Smooth muscle cell (in vitro differentiated cells): ENCODE results near the gene SYT6. TPM values are rescaled to one million over a fixed set of nuclear protein-coding genes. Genes with fewer than 3 reads are reported as not detected.

Experiments
- DNase-seq: peaks from one replicate; lab custom pipeline; 2025; ENCODE audit not compliant: unreplicated experiment; lab: John Stamatoyannopoulos, UW
- H2AFZ ChIP-seq: fragments of 200-600 bp; sonication (generic); 2 replicates; pipeline ENCODE4 v1.6.0; 2016; ENCODE audit warnings: antibody characterized with exemption, low read depth, mild to moderate bottlenecking
- H3F3A ChIP-seq: fragments of 200-600 bp; sonication (generic); 2 replicates; pipeline ENCODE4 v1.6.0; 2017; ENCODE audit warnings: antibody characterized with exemption, low read depth
- H3K27ac ChIP-seq: fragments of 200-600 bp; sonication (generic); 2 replicates; pipeline ENCODE4 v1.5.1; 2016; ENCODE audit warnings: low read depth, mild to moderate bottlenecking
- H3K27me3 ChIP-seq: fragments of 200-600 bp; sonication (generic); 2 replicates; pipeline ENCODE4 v1.6.1; 2016; ENCODE audit warnings: low read depth, mild to moderate bottlenecking
- H3K36me3 ChIP-seq: fragments of 200-600 bp; sonication (generic); 2 replicates; pipeline ENCODE4 v1.5.1; 2016; ENCODE audit warnings: low read depth
- H3K4me1 ChIP-seq: fragments of 200-600 bp; sonication (generic); 2 replicates; pipeline ENCODE4 v1.5.1; 2016; ENCODE audit warnings: low read depth
- H3K4me2 ChIP-seq: fragments of 200-600 bp; sonication (generic); 2 replicates; pipeline ENCODE4 v1.6.0; 2016; ENCODE audit warnings: mild to moderate bottlenecking
- H3K4me3 ChIP-seq: fragments of 200-600 bp; sonication (generic); 2 replicates; pipeline ENCODE4 v1.5.1; 2016; ENCODE audit warnings: mild to moderate bottlenecking
- H3K79me2 ChIP-seq: fragments of 200-600 bp; sonication (generic); 2 replicates; pipeline ENCODE4 v1.6.0; 2016; ENCODE audit warnings: low read depth, mild to moderate bottlenecking
- H3K9ac ChIP-seq: fragments of 200-600 bp; sonication (generic); 2 replicates; pipeline ENCODE4 v1.6.0; 2016; ENCODE audit warnings: low read depth
- H3K9me3 ChIP-seq: fragments of 200-600 bp; sonication (generic); replicated peaks from 2 replicates; pipeline ENCODE4 v1.5.1; 2016; ENCODE audit warnings: low read depth
- H4K20me1 ChIP-seq: fragments of 200-600 bp; sonication (generic); 2 replicates; pipeline ENCODE4 v1.6.0; 2016; ENCODE audit warnings: low read depth
- WGBS: methylation state at CpG from one replicate; pipeline ENCODE4 v1.1.7; 2016; ENCODE audit warnings: low lambda C conversion rate; 5-methylcytosine and 5-hydroxymethylcytosine counted together
- polyA plus RNA-seq: library from polyadenylated mRNA; unstranded; fragments of >200 nt; fragmentation: Nextera tagmentation; extraction: Ambion mirVana; gene quantifications from 2 replicates; pipeline ENCODE4 v1.2.1, GENCODE V29; 2016
- total RNA-seq: library from RNA; depleted of rRNA; stranded (reverse); fragments of >200 nt; gene quantifications from 2 replicates; pipeline ENCODE4 v1.2.3, GENCODE V29; 2014
- TF ChIP-seq, protein P1 (sequence below): fragments of 200-600 bp; sonication (generic); IDR thresholded peaks from 2 replicates; pipeline ENCODE4 v1.5.1; 2017; ENCODE audit warnings: borderline replicate concordance, mild to moderate bottlenecking, antibody characterized with exemption; ENCODE audit not compliant: insufficient read depth, poor library complexity, severe bottlenecking

Gene SYT6
- total and polyA plus RNA-seq, 2 experiments from 2014 or later: not detected

DNA sequence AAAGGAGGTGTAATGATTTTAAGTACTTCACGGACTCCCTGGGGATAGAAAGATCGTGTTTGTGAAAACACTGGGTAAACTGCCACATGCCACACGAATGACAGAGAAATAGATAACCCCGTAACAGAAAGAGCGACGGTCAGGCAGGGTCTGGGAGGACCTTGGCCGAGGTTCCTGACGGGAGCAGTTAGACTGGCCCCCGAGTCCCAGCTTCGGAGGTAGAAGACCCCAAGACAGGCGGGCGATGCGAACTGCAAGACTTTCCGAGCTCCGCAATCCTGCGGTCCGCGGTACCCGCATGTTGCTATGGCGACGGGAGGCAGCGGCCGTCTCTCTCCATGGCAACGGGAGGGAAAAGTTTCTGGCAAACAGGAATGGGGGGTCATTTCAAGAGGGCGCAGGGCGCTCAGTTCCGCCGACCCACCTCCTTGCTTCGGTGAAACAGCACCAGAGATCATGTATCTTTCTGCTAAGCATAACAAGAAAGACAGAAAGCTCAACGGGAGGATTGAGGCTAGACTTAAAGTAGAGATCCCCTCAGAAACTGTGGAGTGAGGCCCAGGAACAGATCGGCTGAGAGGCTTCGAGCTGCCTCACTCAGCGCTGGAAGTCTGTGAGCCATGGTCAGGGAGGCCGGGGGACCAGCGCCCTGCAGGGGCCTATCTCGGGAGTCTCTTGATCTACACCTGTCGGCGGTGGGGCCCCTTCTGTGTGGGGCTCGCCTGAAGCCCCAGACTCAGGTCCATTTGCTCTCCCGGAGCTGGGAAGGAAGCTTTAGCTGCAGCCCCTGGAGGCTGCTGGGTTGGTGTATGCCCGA is 685 bp upstream of the SYT6 start:
- Histone ChIP-seq H3K27ac (no peak overlapping the region), H3K4me1 (peaks cover 6% of the 10 kb centered on the region), H4K20me1 (no peaks in the 10 kb centered on the region), H3K4me3 (peak overlapping the region; percentile 50), H3K27me3 (peaks cover 99% of the 10 kb centered on the region), H3K9ac (no peak overlapping the region), H3K9me3 (no peaks in the 10 kb centered on the region), H3K4me2 (peak overlapping the region; percentile 88), H2AFZ (no peak overlapping the region), H3F3A (peaks cover 7% of the 10 kb centered on the region), H3K79me2 (no peaks in the 10 kb centered on the region), H3K36me3 (no peaks in the 10 kb centered on the region)
- TF ChIP-seq, protein P1, sequence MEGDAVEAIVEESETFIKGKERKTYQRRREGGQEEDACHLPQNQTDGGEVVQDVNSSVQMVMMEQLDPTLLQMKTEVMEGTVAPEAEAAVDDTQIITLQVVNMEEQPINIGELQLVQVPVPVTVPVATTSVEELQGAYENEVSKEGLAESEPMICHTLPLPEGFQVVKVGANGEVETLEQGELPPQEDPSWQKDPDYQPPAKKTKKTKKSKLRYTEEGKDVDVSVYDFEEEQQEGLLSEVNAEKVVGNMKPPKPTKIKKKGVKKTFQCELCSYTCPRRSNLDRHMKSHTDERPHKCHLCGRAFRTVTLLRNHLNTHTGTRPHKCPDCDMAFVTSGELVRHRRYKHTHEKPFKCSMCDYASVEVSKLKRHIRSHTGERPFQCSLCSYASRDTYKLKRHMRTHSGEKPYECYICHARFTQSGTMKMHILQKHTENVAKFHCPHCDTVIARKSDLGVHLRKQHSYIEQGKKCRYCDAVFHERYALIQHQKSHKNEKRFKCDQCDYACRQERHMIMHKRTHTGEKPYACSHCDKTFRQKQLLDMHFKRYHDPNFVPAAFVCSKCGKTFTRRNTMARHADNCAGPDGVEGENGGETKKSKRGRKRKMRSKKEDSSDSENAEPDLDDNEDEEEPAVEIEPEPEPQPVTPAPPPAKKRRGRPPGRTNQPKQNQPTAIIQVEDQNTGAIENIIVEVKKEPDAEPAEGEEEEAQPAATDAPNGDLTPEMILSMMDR: no peak
- DNase-seq: no peak
- 16% methylated on average over 41 of the region's 41 CpGs for WGBS

DNA sequence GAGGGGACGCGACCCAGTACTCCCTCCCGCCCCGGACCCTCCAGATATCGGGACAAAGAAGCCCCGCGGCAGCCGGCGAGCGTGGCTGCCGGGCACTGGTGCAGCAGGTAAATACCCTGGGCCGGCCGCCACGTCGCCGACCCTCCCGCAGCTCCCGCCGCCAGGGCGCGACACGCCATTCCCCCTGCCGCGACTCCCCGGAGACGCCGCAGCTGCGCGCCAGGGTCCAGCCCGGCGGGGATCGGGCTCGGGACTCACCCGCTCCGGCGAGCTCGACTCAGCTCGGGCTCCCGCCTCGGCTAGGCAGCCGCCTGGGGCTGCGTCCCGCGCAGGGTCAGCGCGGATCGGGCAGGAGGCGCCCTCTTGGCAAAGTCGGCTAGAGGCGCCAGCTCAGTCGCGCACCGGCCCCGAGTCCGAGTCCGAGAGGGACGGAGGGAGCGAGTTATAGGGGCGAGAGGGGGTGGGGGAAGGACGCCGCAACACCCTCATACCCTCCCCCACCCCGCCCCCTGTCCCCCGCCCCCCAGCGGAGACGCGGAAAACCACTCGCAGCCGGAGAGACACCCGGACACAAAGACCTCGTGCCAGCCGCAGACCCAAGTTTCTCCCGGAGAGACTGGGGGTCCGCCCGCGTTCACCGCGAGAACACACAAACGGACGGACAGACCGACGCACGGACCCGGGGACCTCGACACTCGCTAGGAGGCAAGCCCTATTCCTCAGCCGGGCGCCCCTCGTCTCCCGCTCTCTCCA is 985 bp downstream of the SYT6 start:
- no peak overlapping the region for H3K9ac ChIP-seq
- H2AFZ ChIP-seq: no peak overlapping the region
- no peaks in the 10 kb centered on the region for H4K20me1 ChIP-seq
- peaks cover 6% of the 10 kb centered on the region for H3K4me1 ChIP-seq
- no peaks in the 10 kb centered on the region for H3K79me2 ChIP-seq
- H3K9me3 ChIP-seq: no peaks in the 10 kb centered on the region
- peak overlapping the region; percentile 88 for H3K4me2 ChIP-seq
- TF ChIP-seq, protein P1: no peak
- under 1% methylated on average over 62 of the region's 89 CpGs for WGBS
- peak; percentile 21 for DNase-seq
- H3F3A ChIP-seq: peaks cover 7% of the 10 kb centered on the region
- no peak overlapping the region for H3K27ac ChIP-seq
- peaks cover 92% of the 10 kb centered on the region for H3K27me3 ChIP-seq
- no peaks in the 10 kb centered on the region for H3K36me3 ChIP-seq
- peak overlapping the region; percentile 50 for H3K4me3 ChIP-seq

DNA sequence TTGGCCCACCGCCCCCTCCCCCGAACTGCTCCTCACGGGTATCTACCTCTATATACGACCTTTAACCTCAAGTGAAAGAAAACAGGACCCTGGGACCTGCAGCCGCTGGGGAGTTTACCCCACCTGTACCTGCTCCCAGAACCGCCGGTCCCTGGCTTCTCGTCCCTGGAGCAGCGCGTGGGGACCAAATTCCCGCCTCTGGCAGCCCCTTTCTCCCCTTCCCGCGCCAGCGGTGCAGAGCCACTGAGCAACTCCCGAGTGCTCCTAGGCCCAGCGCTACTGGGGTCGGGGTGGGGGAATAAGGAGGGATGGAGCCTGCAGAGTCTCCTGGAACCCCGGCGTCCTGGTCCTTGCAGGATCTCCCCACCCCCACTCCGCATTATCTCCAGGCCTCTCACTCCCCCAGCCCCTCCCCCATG is 1.6 kb downstream of the SYT6 start:
- Histone ChIP-seq H4K20me1 (no peaks in the 10 kb centered on the region), H3K4me3 (peak overlapping the region; percentile 50), H3K4me2 (peak overlapping the region; percentile 88), H3F3A (peaks cover 7% of the 10 kb centered on the region), H3K9me3 (no peaks in the 10 kb centered on the region), H3K27me3 (peaks cover 89% of the 10 kb centered on the region), H3K9ac (no peak overlapping the region), H3K27ac (no peak overlapping the region), H3K79me2 (no peaks in the 10 kb centered on the region), H2AFZ (no peak overlapping the region), H3K4me1 (peaks cover 6% of the 10 kb centered on the region), H3K36me3 (no peaks in the 10 kb centered on the region)
- TF ChIP-seq, protein P1: no peak
- 5% methylated on average over 19 of the region's 20 CpGs for WGBS
- DNase-seq: no peak
